22Rv1 (cell line): ENCODE results near the gene SGK1.
"Not testable (repeated sequence)": the region's sequence is repeated elsewhere in the genome, so short reads cannot be mapped to it uniquely, and the experiment has no call there.

Source experiments
- H3K27ac ChIP-seq: fragments of 450-650 bp; 2 replicates; pipeline ENCODE4 v1.5.1; 2017
- CTCF ChIP-seq: fragments of 450-650 bp; IDR thresholded peaks from 2 replicates; pipeline ENCODE4 v1.5.1; 2017; ENCODE audit warnings: mild to moderate bottlenecking
- ZFX ChIP-seq: fragments of 450-650 bp; IDR thresholded peaks from 2 replicates; pipeline ENCODE4 v1.6.1; 2017; ENCODE audit warnings: antibody characterized with exemption, borderline replicate concordance

SGK1 gene

GRCh38 chr6:134324766-134325165 is 6.9 kb upstream of the SGK1 start:
- H3K27ac ChIP-seq = no peak overlapping the region
- TF ChIP-seq ZFX = no peak
- TF ChIP-seq CTCF = no peak

- TF ChIP-seq ZFX (no peak), CTCF (no peak)
- no peak overlapping the region for H3K27ac ChIP-seq
These were observed 6.2 kb upstream of the SGK1 start for GRCh38 chr6:134324141-134324540.

- TF ChIP-seq CTCF = no peak
- TF ChIP-seq ZFX = no peak
- H3K27ac ChIP-seq = no peak overlapping the region
These were observed 5.8 kb upstream of the SGK1 start for GRCh38 chr6:134323698-134324097.

GRCh38 chr6:134323294-134323693 is 5.4 kb upstream of the SGK1 start:
- TF ChIP-seq CTCF = no peak
- no peak for TF ChIP-seq ZFX
- no peak overlapping the region for H3K27ac ChIP-seq

- no peak overlapping the region for H3K27ac ChIP-seq
- no peak for TF ChIP-seq ZFX
- TF ChIP-seq CTCF = no peak
These were observed 4.3 kb upstream of the SGK1 start for GRCh38 chr6:134322216-134322615.

GRCh38 chr6:134321246-134321645 is 3.3 kb upstream of the SGK1 start:
- no peak overlapping the region for H3K27ac ChIP-seq
- TF ChIP-seq ZFX = no peak

- not testable (repeated sequence) for H3K27ac ChIP-seq
These were observed 1.8 kb upstream of the SGK1 start for GRCh38 chr6:134319686-134320085.

GRCh38 chr6:134318974-134319281 is 1.0 kb upstream of the SGK1 start:
- TF ChIP-seq CTCF (no peak), ZFX (no peak)
- H3K27ac ChIP-seq = no peak overlapping the region
